HG03159 (cell line): ENCODE measurements around the gene BNIP1.
"Not testable (repeated sequence)": the region's sequence is repeated elsewhere in the genome, so short reads cannot be mapped to it uniquely, and the experiment has no call there.

Source experiments
- ATAC-seq: cut with Tn5 transposase; IDR thresholded peaks from one replicate; pipeline ENCODE4 v1.9.1; 2021; ENCODE audit warnings: mild to moderate bottlenecking, moderate library complexity; ENCODE audit not compliant: unreplicated experiment

Gene BNIP1

DNA sequence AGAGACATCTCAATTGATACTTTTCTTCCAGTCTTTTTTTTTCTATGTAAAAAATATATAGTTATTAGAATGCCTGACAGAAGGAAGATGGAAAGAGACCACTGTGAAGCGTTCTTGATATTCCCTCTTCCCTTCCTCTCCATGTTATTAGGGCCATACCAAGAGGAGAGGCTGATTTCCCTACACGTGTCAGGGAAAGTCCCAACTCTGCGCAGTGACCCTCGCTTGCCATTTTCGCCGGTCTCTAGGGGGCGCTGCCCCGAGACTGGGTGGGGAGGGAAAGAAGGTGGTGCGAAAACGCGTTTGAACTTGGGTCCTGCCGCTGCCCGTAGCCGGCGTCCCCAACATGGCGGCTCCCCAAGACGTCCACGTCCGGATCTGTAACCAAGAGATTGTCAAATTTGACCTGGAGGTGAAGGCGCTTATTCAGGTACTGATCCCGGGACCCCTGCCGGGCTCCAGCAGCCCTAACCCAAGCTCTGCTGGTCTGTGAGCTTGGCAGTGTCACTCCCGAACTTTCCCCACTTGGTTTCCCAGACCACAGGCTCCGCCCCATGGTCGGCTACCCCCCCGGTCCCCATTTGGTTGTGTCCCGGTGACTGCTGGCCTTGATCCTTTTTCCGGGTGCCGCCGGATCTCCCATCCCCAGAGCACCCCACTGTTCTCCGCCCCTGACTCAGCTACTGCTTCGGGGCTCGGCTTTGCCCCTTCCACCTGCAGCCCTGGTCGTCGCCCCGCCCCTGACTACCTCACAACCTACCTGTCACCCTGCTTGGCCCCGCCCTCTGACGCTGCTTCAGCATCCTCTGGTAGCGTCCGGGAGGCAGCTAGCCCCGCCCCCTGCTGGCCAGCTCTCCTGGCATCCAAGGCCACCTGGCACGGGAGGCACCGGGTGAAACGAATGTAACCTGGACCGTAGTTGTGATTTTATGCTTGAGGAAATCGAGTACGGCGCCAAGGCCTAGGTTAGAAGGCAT is at the start of gene BNIP1:
BNIP1 (plus strand) TSS at position 332 of the 977 bp plus-strand sequence; CDS start at position 347, 15 bp downstream.
- ATAC-seq, result peak; percentile 93

GRCh38 chr5:173098787-173099186 is 45.5 kb upstream of the BNIP1 start:
- ATAC-seq, result no peak

- ATAC-seq, result no peak
Measured at GRCh38 chr5:173099461-173099860, 44.9 kb upstream of the BNIP1 start.

- ATAC-seq, result no peak
Measured at GRCh38 chr5:173101245-173101644, 43.1 kb upstream of the BNIP1 start.

GRCh38 chr5:173103411-173103810 is 40.9 kb upstream of the BNIP1 start:
- ATAC-seq, result no peak

- ATAC-seq, result no peak
Measured at GRCh38 chr5:173108914-173109313, 35.4 kb upstream of the BNIP1 start.

DNA sequence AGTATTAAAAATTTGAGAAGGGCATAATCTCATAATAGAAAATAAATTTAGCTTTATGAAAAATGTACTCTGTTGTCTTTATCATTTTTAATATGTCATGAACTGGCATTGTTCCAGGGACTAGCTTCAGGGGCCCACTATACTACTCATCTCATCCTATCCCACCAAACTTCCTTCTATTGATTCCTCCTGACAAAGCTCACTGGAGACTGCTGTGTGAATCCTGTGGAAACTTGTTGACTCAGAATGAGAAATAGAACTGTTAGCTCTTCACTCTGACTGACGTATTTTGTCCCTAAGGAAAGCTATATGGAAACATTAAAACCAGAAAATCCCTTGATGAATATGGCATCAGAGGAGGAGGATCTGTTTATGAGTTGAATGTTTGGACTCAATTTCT is 29.8 kb upstream of the BNIP1 start:
- ATAC-seq, result no peak

- ATAC-seq, result no peak
Measured at GRCh38 chr5:173119719-173120118, 24.6 kb upstream of the BNIP1 start.

- no peak for ATAC-seq
Measured at GRCh38 chr5:173123416-173123815, 20.9 kb upstream of the BNIP1 start.

- not testable (repeated sequence) for ATAC-seq
Measured at GRCh38 chr5:173132166-173132565, 12.2 kb upstream of the BNIP1 start.

- ATAC-seq, result no peak
Measured at GRCh38 chr5:173138707-173139106, 5.6 kb upstream of the BNIP1 start.

GRCh38 chr5:173139631-173140030 is 4.7 kb upstream of the BNIP1 start:
- ATAC-seq, result no peak

DNA sequence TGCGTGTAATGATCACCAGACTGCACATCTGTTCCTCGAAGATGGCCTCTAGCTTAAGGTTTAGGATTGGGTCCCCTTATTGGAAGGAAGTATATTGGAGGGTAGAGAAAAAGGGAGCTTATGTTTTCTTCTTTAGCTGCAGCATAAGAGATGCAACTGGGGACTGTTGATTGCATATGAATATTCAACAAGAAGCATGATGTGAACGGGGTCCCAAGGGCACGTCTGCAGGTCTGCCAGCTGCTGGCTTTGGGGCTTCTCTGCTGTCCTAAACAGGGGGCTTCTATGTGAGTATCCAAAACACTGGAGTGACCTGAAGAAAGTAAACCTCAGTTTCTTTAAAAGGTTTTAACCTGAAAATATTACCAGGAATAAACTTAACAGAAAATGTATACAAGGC is 3.6 kb upstream of the BNIP1 start:
- ATAC-seq, result no peak

DNA sequence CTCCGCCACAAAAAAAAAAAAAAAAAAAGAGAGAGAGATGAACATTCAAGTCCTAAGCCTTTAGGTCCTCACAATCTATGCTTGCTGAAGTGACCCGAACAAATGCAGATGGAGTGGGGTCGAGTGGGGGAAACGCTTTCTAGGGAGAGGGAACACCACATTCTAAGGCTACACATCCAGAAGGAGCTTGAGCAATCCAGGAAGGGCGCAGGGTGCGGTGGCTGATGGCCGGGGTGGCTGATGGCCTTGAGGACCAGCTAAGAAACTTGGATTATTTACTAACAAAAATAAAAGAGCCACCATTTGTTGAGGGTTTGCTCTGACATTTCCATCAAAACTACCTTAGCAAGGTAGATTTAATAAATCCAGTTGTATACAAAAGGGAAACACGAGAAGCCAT is 764 bp upstream of the BNIP1 start:
- ATAC-seq, result no peak

DNA sequence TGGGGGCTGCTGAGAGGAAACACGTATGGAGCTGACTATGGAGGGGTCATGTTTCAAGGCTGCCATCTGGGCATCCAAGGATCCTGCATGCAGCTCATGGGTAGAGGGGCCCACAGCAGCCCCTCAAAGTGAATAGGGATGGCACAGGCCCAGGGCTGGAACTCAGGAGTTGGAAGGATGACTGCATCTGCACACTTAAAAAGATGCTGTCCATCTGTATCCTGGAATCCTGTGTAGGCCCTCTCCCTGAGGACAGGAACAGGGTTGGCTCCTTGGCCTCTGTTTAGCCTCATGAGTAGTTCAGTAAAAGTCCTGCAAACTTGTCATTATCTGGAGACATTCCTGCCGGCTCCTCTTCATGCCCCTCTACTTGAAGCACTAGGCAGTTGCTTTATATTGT is 4.0 kb downstream of the BNIP1 start:
- no peak for ATAC-seq

- no peak for ATAC-seq
Measured at GRCh38 chr5:173152547-173152946, 8.2 kb downstream of the BNIP1 start.

GRCh38 chr5:173153842-173154241 is 9.5 kb downstream of the BNIP1 start:
- ATAC-seq, result no peak

- ATAC-seq, result not testable (repeated sequence)
Measured at GRCh38 chr5:173154619-173155018, 10.3 kb downstream of the BNIP1 start.

DNA sequence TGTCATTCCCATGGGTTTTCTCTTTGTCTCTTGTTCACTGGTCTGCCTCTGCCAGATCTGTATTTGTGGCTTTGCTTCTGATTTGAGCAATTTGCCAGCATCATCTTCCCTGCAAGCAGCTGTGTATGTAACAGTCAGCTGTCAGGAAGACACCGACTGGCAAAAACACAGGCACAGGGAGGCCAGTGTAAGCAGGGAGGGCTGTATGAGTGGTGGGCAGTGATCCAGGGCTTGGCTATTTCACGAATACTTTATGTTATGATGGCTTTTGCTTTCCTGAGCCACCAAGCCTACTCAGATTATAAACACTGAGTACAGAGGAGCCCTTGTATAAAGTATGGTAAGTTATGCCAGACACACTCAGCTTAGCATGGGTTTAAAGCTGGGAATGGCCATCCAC is 11.6 kb downstream of the BNIP1 start:
- no peak for ATAC-seq

- no peak for ATAC-seq
Measured at GRCh38 chr5:173158366-173158765, 14.0 kb downstream of the BNIP1 start.

DNA sequence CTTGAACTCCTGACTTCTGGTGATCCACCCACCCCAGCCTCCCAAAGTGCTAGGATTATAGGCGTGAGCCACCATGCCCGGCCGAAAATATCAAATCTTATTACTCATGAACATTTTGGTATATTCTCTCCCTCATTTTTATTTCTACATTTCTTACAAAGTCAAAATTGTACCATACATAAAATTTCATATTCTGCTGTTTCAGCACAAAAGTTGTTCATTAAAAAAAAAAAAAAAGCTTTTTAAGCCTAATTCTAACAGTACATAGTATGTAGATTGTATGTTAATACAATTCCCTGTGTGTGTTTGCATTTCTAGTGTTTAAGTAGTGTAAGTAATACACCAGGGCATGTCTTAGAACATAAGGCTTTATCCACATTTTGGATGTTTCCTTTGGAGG is 14.9 kb downstream of the BNIP1 start:
- no peak for ATAC-seq

DNA sequence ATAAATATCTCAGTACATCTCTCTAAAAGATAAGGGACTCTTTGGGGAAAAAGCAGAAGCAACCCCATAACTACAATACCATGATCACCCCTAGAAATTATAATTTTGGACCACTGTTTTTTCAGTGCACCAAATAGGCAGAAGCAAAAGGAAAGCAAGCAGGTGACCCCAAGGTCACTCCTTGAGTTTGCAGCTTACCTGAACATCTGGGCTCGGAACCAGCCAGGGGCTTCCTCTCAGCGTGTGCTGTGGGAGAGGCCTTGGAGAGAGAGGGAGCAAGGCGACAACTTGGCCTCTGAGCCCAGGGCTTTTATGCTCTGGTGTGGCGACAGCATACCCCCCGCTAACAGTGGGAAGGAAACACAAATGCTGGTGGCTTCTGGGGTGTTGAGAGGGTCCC is 16.8 kb downstream of the BNIP1 start:
- ATAC-seq, result no peak

DNA sequence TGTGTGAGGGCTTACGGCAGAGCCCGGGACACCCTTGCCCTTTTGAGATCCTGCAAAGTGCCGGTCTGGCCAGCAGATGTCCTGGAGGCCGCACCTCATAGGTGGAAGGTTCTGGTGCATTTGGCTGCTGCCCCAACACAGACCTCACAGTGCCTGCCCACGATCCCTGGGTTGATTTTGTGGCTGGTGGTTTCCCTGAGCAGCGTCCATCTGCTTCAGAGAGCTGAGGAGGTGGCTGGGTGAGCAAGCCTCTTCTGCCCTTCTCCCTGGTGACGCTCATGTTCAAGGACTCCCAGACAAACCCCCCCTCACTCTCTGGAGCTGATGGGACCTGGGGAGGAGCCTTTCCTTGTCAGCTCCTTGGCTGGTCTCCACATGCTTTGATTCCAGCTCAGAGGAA is 18.9 kb downstream of the BNIP1 start:
- no peak for ATAC-seq
